H9 (cell line): Measurements from ENCODE around the gene RAB25. TPM values are rescaled to one million over a fixed set of nuclear protein-coding genes. Genes with fewer than 3 reads are reported as not detected.

Experiments
- DNase-seq: peaks from one replicate; pipeline ENCODE4 v3.0.0-alpha.2; 2017
- H2AFZ ChIP-seq: one replicate; pipeline ENCODE4 v1.6.1; 2013; ENCODE audit warnings: mild to moderate bottlenecking, low read length, control low read depth, moderate library complexity
- H2AK5ac ChIP-seq: 2 replicates; pipeline ENCODE4 v1.6.1; 2013; ENCODE audit warnings: low read length, control low read depth, mixed read lengths; ENCODE audit not compliant: insufficient read length
- H2BK120ac ChIP-seq: one replicate; pipeline ENCODE4 v1.6.1; 2013; ENCODE audit warnings: low read depth, mild to moderate bottlenecking, low read length, control low read depth, inconsistent platforms; ENCODE audit not compliant: poor library complexity, severe bottlenecking
- H2BK12ac ChIP-seq: 2 replicates; pipeline ENCODE4 v1.6.1; 2013; ENCODE audit warnings: low read length, control low read depth, mixed read lengths, low read depth; ENCODE audit not compliant: insufficient read length
- H2BK15ac ChIP-seq: 2 replicates; pipeline ENCODE4 v1.6.1; 2013; ENCODE audit warnings: low read depth, low read length, control low read depth
- H2BK20ac ChIP-seq: one replicate; pipeline ENCODE4 v1.6.1; 2013; ENCODE audit warnings: low read depth, mild to moderate bottlenecking, low read length, control low read depth, inconsistent platforms; ENCODE audit not compliant: poor library complexity, severe bottlenecking
- H2BK5ac ChIP-seq: 2 replicates; pipeline ENCODE4 v1.6.1; 2013; ENCODE audit warnings: low read length, control low read depth, mixed read lengths; ENCODE audit not compliant: insufficient read length
- H3K14ac ChIP-seq: 2 replicates; pipeline ENCODE4 v1.6.1; 2013; ENCODE audit warnings: low read length, control low read depth; ENCODE audit not compliant: insufficient read depth
- H3K18ac ChIP-seq: 2 replicates; pipeline ENCODE4 v1.6.1; 2013; ENCODE audit warnings: low read depth, mild to moderate bottlenecking, mixed read lengths, low read length, control low read depth; ENCODE audit not compliant: insufficient read length
- H3K23ac ChIP-seq: 2 replicates; pipeline ENCODE4 v1.6.1; 2013; ENCODE audit warnings: low read length, control low read depth, mixed read lengths, low read depth; ENCODE audit not compliant: insufficient read length
- H3K23me2 ChIP-seq: 2 replicates; pipeline ENCODE4 v1.6.1; 2013; ENCODE audit warnings: low read depth, mild to moderate bottlenecking, mixed read lengths, low read length, control low read depth; ENCODE audit not compliant: insufficient read length, poor library complexity, severe bottlenecking
- H3K27ac ChIP-seq: 2 replicates; pipeline ENCODE4 v1.5.1; 2013; ENCODE audit warnings: low read length, control low read depth, mixed read lengths, low read depth; ENCODE audit not compliant: insufficient read length
- H3K27me3 ChIP-seq: 2 replicates; pipeline ENCODE4 v1.6.1; 2013; ENCODE audit warnings: low read length, control low read depth, inconsistent platforms; ENCODE audit not compliant: insufficient read depth
- H3K4ac ChIP-seq: 2 replicates; pipeline ENCODE4 v1.6.1; 2013; ENCODE audit warnings: low read depth, mild to moderate bottlenecking, control low read depth, inconsistent platforms, low read length, moderate library complexity
- H3K4me1 ChIP-seq: 2 replicates; pipeline ENCODE4 v1.6.1; 2013; ENCODE audit warnings: low read length, control low read depth, inconsistent platforms; ENCODE audit not compliant: insufficient read depth
- H3K4me2 ChIP-seq: 2 replicates; pipeline ENCODE4 v1.6.1; 2013; ENCODE audit warnings: low read length, control low read depth, mixed read lengths; ENCODE audit not compliant: insufficient read length, insufficient read depth
- H3K56ac ChIP-seq: 2 replicates; pipeline ENCODE4 v1.6.1; 2013; ENCODE audit warnings: low read depth, mild to moderate bottlenecking, mixed read lengths, low read length, control low read depth; ENCODE audit not compliant: insufficient read length
- H3K79me1 ChIP-seq: 2 replicates; pipeline ENCODE4 v1.6.1; 2013; ENCODE audit warnings: low read depth, mild to moderate bottlenecking, moderate library complexity, low read length, control low read depth, inconsistent platforms; ENCODE audit not compliant: insufficient read depth, poor library complexity, severe bottlenecking
- H3K79me2 ChIP-seq: 2 replicates; pipeline ENCODE4 v1.6.1; 2013; ENCODE audit warnings: low read length, control low read depth, inconsistent platforms; ENCODE audit not compliant: insufficient read depth
- H3K9ac ChIP-seq: 2 replicates; pipeline ENCODE4 v1.6.1; 2013; ENCODE audit warnings: low read length, control low read depth, mixed read lengths; ENCODE audit not compliant: insufficient read length; ENCODE audit errors: extremely low read depth
- H3K9me3 ChIP-seq: one replicate; pipeline ENCODE4 v1.6.1; 2013; ENCODE audit warnings: low read depth, low read length, inconsistent platforms; ENCODE audit not compliant: control insufficient read depth
- H3T11ph ChIP-seq: one replicate; pipeline ENCODE4 v1.6.1; 2013; ENCODE audit warnings: mild to moderate bottlenecking, low read length, control low read depth, inconsistent platforms
- H4K20me1 ChIP-seq: one replicate; pipeline ENCODE4 v1.6.1; 2013; ENCODE audit not compliant: control insufficient read depth, insufficient read length, insufficient read depth
- H4K5ac ChIP-seq: 2 replicates; pipeline ENCODE4 v1.6.1; 2013; ENCODE audit warnings: low read depth, mild to moderate bottlenecking, mixed read lengths, low read length, control low read depth; ENCODE audit not compliant: insufficient read length
- H4K8ac ChIP-seq: replicated peaks from 2 replicates; pipeline ENCODE4 v1.6.1; 2013; ENCODE audit warnings: low read length, control low read depth, mixed read lengths, low read depth; ENCODE audit not compliant: insufficient read length
- H4K91ac ChIP-seq: 2 replicates; pipeline ENCODE4 v1.6.1; 2013; ENCODE audit warnings: low read depth, mild to moderate bottlenecking, moderate library complexity, mixed read lengths, low read length, control low read depth; ENCODE audit not compliant: insufficient read length
- H3K27ac Mint-ChIP-seq, 3 experiments: 2 replicates in 2 of 3; 3 replicates in 1 of 3; pipeline ENCODE4 v1.8.0; 2020 to 2021; ENCODE audit warnings: mixed read lengths in 3 of 3, mild to moderate bottlenecking in 1 of 3, moderate library complexity in 1 of 3
- H3K27me3 Mint-ChIP-seq: 2 replicates; pipeline ENCODE4 v1.8.0; 2021; ENCODE audit warnings: low read depth, mild to moderate bottlenecking, moderate library complexity, mixed read lengths
- H3K36me3 Mint-ChIP-seq, 3 experiments: 2 replicates in 2 of 3; 3 replicates in 1 of 3; pipeline ENCODE4 v1.8.0; 2020 to 2021; ENCODE audit warnings: low read depth in 3 of 3, mixed read lengths in 3 of 3; ENCODE audit not compliant: insufficient read depth in 1 of 3
- H3K4me1 Mint-ChIP-seq, 2 experiments: 2 replicates each; pipeline ENCODE4 v1.8.0; 2020; ENCODE audit warnings: mixed read lengths in 2 of 2
- H3K4me3 Mint-ChIP-seq, 2 experiments: 2 replicates in 1 of 2; 3 replicates in 1 of 2; pipeline ENCODE4 v1.8.0; 2020 to 2021; ENCODE audit warnings: mild to moderate bottlenecking in 2 of 2, mixed read lengths in 2 of 2, moderate library complexity in 1 of 2
- H3K9me3 Mint-ChIP-seq, 2 experiments: 2 replicates in 1 of 2; 3 replicates in 1 of 2; pipeline ENCODE4 v1.8.0; 2020; ENCODE audit warnings: mild to moderate bottlenecking in 2 of 2, mixed read lengths in 2 of 2, moderate library complexity in 1 of 2
- WGBS: extraction: QIAGEN DNeasy Blood & Tissue Kit; methylation state at CpG from one replicate; pipeline ENCODE4 v1.1.7; 2013; ENCODE audit warnings: missing lambda C conversion rate, low lambda C conversion rate, mixed read lengths; ENCODE audit not compliant: insufficient read length; ENCODE audit errors: extremely low coverage; 5-methylcytosine and 5-hydroxymethylcytosine counted together
- total RNA-seq: library from RNA; stranded (reverse); gene quantifications from 2 replicates; pipeline ENCODE4 v1.2.1, GENCODE V29; 2021
- TF ChIP-seq, protein P1 (sequence below): fragments of 200-600 bp; sonication (generic); conservative IDR thresholded peaks from 3 replicates; pipeline ENCODE4 v1.8.0; 2021; ENCODE audit warnings: antibody characterized with exemption, mild to moderate bottlenecking

Gene RAB25
- total RNA-seq, 1 experiment from 2014 or later: 43.1 TPM

DNA sequence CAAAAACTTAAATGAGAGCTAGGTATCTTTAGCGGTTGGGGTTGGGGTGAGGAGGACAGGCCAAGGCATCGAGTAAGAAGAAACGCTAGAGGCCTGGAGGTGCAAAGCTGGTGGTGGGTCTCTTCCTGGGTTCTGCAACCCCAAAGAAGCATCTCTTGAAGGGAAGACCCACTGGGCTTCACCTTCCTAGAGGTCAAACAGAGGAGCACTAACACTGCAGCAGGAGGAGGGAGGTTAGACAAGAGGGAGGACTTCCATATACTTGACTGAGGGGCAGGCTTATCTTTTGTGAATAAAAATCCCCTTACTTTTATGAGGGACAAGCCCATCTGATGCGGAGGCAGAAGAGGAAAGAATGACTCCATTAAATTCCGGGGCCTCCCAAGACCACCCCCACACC, 18.8 kb downstream of the RAB25 start:
- Mint-ChIP-seq H3K4me1 (peaks cover 62 to 68% of the 10 kb centered on the region in 2 experiments), H3K36me3 (peaks cover 20 to 49% (median 46%) of the 10 kb centered on the region in 3 experiments; a peak in 6 of 7 replicates), H3K27ac (0 out of 7 replicates have a peak overlapping the region, but pooled peaks of 1 of the 3 experiments have one; percentile 42), H3K27me3 (no peaks in the 10 kb centered on the region), H3K9me3 (no peaks in the 10 kb centered on the region; a peak in 1 of 5 replicates), H3K4me3 (peak overlapping the region; percentile 88 to 97)
- Histone ChIP-seq H3K56ac (no peak overlapping the region), H3K9me3 (no peaks in the 10 kb centered on the region), H4K91ac (no peak overlapping the region), H3K4me2 (peak overlapping the region; percentile 61), H3K23ac (no peak overlapping the region), H3K9ac (no peak overlapping the region), H2BK15ac (no peak overlapping the region), H2BK20ac (no peak overlapping the region), H3K27me3 (no peaks in the 10 kb centered on the region), H3K18ac (no peak overlapping the region), H3K79me1 (no peaks in the 10 kb centered on the region), H3K23me2 (peaks cover 17% of the 10 kb centered on the region), H2AFZ (no peak overlapping the region), H3K79me2 (peaks cover 23% of the 10 kb centered on the region; the same call in 1 of the 2 replicates), H4K5ac (no peak overlapping the region), H3K4ac (no peak overlapping the region), H2BK5ac (no peak overlapping the region), H3T11ph (no peak overlapping the region), H2AK5ac (no peak overlapping the region), H3K14ac (no peak overlapping the region), H3K4me1 (peaks cover 23% of the 10 kb centered on the region), H3K27ac (no peak overlapping the region), H2BK120ac (no peak overlapping the region), H4K8ac (no peak overlapping the region), H4K20me1 (no peaks in the 10 kb centered on the region), H2BK12ac (no peak overlapping the region)
- WGBS: no CpG with 5 or more reads among the region's 5 CpGs
- TF ChIP-seq, protein P1, sequence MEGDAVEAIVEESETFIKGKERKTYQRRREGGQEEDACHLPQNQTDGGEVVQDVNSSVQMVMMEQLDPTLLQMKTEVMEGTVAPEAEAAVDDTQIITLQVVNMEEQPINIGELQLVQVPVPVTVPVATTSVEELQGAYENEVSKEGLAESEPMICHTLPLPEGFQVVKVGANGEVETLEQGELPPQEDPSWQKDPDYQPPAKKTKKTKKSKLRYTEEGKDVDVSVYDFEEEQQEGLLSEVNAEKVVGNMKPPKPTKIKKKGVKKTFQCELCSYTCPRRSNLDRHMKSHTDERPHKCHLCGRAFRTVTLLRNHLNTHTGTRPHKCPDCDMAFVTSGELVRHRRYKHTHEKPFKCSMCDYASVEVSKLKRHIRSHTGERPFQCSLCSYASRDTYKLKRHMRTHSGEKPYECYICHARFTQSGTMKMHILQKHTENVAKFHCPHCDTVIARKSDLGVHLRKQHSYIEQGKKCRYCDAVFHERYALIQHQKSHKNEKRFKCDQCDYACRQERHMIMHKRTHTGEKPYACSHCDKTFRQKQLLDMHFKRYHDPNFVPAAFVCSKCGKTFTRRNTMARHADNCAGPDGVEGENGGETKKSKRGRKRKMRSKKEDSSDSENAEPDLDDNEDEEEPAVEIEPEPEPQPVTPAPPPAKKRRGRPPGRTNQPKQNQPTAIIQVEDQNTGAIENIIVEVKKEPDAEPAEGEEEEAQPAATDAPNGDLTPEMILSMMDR: no peak
- DNase-seq: no peak
